ENCODE results near the gene B3GNT7. TPM values are rescaled to one million over a fixed set of nuclear protein-coding genes. Genes with fewer than 3 reads are reported as not detected.
A peak's percentile ranks its signal among the peaks of the same experiment; 100 is the strongest.

B3GNT7 gene
- total and polyA plus RNA-seq, 12 donors = 0.72 to 61.7 (median 2.1) TPM

DNA sequence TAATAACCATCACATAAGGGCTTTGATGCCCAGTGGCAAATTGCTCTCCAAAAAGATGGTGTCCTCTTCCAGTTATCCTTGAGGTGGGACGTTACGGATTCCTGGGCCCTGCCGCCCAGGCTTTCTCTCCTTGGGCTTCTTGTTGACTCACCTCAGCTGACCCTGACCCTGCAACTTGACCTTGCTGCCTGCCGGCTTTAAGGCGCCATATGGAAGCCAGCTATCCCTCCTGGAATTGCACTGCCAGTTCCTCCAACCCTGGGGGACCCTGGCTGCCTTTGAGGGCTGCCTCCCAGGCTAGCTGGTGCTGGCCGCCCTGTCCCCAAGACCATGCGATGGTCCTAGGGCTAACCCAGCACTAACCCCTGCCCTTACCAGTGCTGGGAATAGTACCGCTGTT, 28.3 kb upstream of the B3GNT7 start:
- no peaks in the 10 kb centered on the region for H3K27me3 ChIP-seq
- WGBS, 2 donors = 94 to 99% methylated on average over 8 of the region's 8 CpGs
- TF ChIP-seq, protein P1, sequence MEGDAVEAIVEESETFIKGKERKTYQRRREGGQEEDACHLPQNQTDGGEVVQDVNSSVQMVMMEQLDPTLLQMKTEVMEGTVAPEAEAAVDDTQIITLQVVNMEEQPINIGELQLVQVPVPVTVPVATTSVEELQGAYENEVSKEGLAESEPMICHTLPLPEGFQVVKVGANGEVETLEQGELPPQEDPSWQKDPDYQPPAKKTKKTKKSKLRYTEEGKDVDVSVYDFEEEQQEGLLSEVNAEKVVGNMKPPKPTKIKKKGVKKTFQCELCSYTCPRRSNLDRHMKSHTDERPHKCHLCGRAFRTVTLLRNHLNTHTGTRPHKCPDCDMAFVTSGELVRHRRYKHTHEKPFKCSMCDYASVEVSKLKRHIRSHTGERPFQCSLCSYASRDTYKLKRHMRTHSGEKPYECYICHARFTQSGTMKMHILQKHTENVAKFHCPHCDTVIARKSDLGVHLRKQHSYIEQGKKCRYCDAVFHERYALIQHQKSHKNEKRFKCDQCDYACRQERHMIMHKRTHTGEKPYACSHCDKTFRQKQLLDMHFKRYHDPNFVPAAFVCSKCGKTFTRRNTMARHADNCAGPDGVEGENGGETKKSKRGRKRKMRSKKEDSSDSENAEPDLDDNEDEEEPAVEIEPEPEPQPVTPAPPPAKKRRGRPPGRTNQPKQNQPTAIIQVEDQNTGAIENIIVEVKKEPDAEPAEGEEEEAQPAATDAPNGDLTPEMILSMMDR (IDR thresholded peaks at IDR 0.05) = no peak
- no peaks in the 10 kb centered on the region for H3K9me3 ChIP-seq
- H3K4me3 ChIP-seq = no peak overlapping the region
- H3K36me3 ChIP-seq = no peaks in the 10 kb centered on the region
- intact Hi-C loops (cut with DNase I) = no loop called here
- peaks cover 0 to 23% (median 7%) of the 10 kb centered on the region in 9 donors for H3K4me1 ChIP-seq
- no peak for ATAC-seq
- no peak overlapping the region for H3K27ac ChIP-seq
- DNase-seq = no peak

DNA sequence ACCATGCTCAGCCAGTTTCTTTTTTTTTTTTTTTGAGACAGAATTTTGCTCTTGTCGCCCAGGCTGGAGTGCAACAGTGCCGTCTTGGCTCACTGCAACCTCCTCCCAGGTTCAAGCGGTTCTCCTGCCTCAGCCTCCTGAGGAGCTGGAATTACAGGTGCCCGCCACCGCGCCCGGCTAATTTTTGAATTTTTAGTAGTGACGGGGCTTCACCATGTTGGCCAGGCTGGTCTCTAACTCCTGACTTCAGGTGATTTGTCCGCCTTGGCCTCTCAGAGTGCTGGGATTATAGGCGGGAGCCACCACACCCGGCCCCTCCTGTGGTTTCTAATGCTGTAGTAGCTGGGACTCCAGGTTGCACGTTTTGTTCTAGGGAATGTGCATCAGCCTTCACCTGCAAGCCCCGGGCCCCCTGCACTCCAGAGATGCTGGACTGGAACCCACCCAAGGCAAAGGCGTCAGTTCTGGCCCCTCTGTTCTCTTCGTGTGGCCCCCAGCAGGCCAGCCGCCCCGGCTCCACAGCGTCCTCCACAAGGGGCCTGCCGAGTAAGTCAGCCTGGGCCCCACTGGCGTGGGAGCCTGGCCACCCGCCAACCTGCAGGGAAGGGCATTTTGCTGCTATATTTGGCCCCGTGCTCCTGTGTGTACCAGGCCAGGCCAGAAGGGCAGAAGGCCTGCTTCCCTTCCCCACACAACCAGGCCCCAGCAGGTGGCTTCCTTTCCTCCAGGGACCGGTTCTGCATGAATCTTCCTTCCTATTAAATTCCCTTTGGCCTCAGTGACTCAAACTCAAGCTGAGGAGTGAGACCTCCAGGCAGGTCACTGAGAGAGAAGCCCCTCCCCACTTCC, 25.7 kb upstream of the B3GNT7 start:
- Histone ChIP-seq H3K4me3 (no peak overlapping the region), H3K4me1 (peaks cover 0 to 16% (median 7%) of the 10 kb centered on the region in 9 donors), H3K9me3 (no peaks in the 10 kb centered on the region), H3K36me3 (no peaks in the 10 kb centered on the region), H3K27me3 (no peaks in the 10 kb centered on the region), H3K27ac (peak overlapping the region in 8 of 10 donors; percentile 26 to 72 (median 62))
- 59 to 73% methylated on average over 23 of the region's 23 CpGs for WGBS, 2 donors
- intact Hi-C loops (cut with DNase I) = no loop called here
- TF ChIP-seq, protein P1 (IDR thresholded peaks at IDR 0.05) = peak in 1 of 9 donors; percentile 13
- ATAC-seq = peak; percentile 56 to 90 (median 86)
- DNase-seq = peak; percentile 37 to 71

DNA sequence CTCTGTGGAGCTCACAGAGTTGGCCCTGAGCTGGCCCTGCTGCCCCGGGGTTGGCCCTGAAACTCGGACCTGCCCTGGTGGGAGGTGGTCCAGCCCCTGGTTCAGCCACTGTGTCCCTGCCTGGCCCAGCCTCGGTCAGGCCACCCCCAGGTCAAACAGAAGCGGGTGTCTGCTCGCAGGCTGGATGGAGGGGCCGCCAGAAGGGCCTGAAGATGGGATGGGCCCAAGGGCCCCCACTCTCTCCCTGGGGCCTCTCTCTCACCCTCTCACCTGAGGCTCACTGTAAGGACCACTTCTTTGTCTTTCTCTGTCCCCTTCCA, 25.1 kb upstream of the B3GNT7 start:
- peak overlapping the region in 8 of 10 donors; percentile 26 to 72 (median 62) for H3K27ac ChIP-seq
- H3K27me3 ChIP-seq = no peaks in the 10 kb centered on the region
- ATAC-seq = peak in 5 of 8 donors; percentile 10 to 40 (median 26)
- no peaks in the 10 kb centered on the region for H3K36me3 ChIP-seq
- WGBS, 2 donors = 67 to 81% methylated on average over 6 of the region's 6 CpGs
- intact Hi-C loops (cut with DNase I) = no loop called here
- TF ChIP-seq, protein P1 (IDR thresholded peaks at IDR 0.05) = no peak
- no peaks in the 10 kb centered on the region for H3K9me3 ChIP-seq
- H3K4me1 ChIP-seq = peaks cover 0 to 10% (median 4%) of the 10 kb centered on the region in 9 donors
- DNase-seq = no peak
- H3K4me3 ChIP-seq = no peak overlapping the region

- peak; percentile 20 to 55 (median 36) for ATAC-seq
- peak overlapping the region in 5 of 10 donors; percentile 26 to 72 (median 58) for H3K27ac ChIP-seq
These were observed 24.6 kb upstream of the B3GNT7 start for GRCh38 chr2:231370749-231371429.

More at GRCh38 chr2:231370749-231371429, 24.6 kb upstream of the B3GNT7 start:
- no peaks in the 10 kb centered on the region for H3K36me3 ChIP-seq
- 75 to 82% methylated on average over 21 of the region's 21 CpGs for WGBS, 2 donors
- H3K4me1 ChIP-seq = peaks cover 0 to 10% (median 4%) of the 10 kb centered on the region in 9 donors
- TF ChIP-seq, protein P1 (IDR thresholded peaks at IDR 0.05) = no peak
- intact Hi-C loops (cut with DNase I) = no loop called here
- no peaks in the 10 kb centered on the region for H3K9me3 ChIP-seq
- no peaks in the 10 kb centered on the region for H3K27me3 ChIP-seq
- H3K4me3 ChIP-seq = no peak overlapping the region
- no peak for DNase-seq
